GM18858 (cell line): ENCODE measurements around the gene CFAP20DC.
"Not testable (repeated sequence)": the region's sequence is repeated elsewhere in the genome, so short reads cannot be mapped to it uniquely, and the experiment has no call there.

Experiments
- ATAC-seq: cut with Tn5 transposase; IDR thresholded peaks from one replicate; pipeline ENCODE4 v1.9.1; 2021; ENCODE audit not compliant: unreplicated experiment

CFAP20DC gene

GRCh38 chr3:58967866-58968265 lies 82.0 kb downstream of the CFAP20DC start:
- ATAC-seq, result not testable (repeated sequence)

DNA sequence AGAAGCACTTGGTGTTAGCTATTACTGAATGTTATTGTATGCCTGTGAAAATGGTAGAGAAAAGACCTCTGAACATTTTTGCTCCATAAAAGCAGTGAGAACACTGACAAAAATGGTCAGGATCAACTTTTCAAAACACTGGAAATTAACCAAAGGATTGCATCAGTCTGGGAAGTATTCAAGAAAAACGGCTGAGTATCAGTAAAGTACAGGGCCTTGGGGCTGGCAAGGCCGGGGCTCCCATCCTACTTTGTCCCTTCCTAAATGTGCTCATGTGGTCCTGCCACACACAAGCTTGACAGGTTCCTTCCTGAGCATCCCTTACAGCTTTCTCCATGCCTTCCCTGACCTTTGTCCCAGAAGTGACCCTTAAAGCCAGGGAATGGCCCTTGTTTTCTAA lies 84.0 kb downstream of the CFAP20DC start:
- no peak for ATAC-seq

DNA sequence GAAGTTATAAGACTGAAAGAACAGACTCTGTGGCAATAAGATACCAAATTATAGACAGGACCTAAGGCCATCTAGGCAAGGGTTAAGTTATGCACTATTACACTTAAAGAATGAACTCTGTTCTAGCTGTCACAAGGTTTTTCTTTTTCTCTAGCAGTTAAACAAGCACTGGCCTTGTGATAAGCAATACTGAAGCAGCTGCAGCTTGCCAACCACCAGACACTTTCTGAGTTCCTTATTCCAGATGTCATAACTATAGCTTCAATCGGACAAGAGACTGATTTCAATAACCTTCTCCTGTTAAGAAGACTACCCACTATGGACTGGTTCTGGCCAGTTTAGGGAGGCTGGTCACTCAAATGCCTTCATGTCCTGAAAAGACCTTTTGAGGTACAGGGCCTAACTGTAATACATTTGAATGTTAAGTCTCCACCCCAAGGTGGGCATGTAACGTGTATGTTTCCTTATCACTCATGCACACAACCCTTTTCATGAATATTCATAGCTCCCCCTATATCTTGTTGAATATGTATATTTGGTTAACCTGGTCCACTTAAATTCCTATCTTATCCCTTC lies 85.8 kb downstream of the CFAP20DC start:
- ATAC-seq, result no peak

- ATAC-seq, result no peak
Measured at GRCh38 chr3:58962816-58963215, 87.0 kb downstream of the CFAP20DC start.

- ATAC-seq, result no peak
Measured at GRCh38 chr3:58962040-58962651, 87.7 kb downstream of the CFAP20DC start.

- ATAC-seq, result no peak
Measured at GRCh38 chr3:58955308-58955707, 94.5 kb downstream of the CFAP20DC start.

GRCh38 chr3:58953288-58953687 lies 96.5 kb downstream of the CFAP20DC start:
- ATAC-seq, result no peak

DNA sequence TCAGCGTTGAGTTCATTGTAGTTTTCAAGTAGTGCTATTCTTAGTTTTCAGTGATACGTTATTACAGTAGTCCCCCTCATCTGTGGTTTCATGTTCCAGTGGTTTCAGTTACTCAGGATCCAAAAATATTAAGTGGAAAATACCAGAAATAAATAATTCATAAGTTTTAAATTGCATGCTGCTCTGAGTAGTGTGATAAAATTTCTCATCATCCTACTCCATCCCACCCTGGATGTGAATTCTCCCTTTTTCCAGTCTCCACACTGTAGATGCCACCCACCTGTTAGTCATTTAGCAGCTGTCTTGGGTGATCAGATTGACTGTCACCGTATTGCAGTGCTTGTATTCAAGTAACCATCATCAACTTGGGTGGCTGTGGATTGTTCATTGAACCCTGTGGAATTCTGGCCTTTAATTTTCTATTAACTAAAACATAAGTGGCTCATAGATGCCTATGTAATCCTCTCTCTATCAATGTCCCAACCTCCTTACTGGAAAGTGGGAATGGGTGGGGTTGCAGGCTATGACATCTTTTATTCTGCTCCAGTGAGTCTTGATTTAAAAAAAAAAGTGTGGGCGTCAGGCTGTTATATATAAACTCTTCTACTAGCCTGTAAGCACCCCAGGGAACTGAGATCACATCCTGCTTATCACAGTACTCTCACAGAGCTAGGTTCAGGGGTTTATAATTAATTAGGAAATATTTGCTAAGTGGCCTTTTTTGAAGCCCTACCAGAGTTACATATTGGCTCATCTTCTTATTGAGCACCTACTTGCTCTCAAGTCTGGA lies 97.5 kb downstream of the CFAP20DC start:
- no peak for ATAC-seq

DNA sequence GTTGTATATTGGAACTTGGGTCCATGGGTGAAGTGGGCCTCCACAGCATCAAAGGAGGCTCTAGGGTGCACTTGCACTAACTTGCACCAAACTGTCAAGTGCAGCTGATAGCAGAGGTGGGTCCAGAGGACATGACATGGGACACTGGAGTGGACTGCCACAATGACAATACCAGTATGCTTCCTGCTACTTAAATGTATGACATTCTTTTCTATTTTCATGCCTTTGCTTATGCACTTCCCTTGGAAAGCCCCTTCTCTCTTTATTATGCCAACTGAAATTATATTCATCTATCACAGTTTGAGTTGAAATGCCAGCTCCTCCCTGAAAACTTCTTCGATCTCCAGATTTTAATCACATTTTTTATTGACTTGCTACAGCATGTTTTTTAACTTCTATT lies 101.8 kb downstream of the CFAP20DC start:
- no peak for ATAC-seq

GRCh38 chr3:58946875-58947274 lies 103.0 kb downstream of the CFAP20DC start:
- ATAC-seq, result no peak

DNA sequence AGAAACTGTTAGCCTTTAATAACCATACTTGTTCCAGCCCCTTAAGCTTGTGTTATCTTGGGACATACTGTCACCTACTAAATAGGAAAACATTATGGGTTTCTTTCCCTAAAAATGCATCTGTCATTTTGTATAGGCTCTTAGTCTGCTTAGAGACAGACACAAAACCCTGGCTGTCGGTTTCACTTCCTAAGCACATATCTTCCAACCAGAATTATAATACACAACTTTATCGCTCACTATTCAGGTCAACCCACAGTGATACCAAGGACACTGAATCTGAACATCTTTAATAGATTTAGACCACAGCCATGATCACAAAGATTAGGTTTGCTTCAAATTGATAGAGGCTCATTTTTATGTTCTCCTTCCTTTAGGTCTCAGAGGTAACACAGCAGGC lies 111.8 kb downstream of the CFAP20DC start:
- no peak for ATAC-seq

- no peak for ATAC-seq
Measured at GRCh38 chr3:58924578-58924977, 125.2 kb downstream of the CFAP20DC start.

- ATAC-seq, result no peak
Measured at GRCh38 chr3:58900386-58900785, 149.4 kb downstream of the CFAP20DC start.

GRCh38 chr3:58899953-58900298 lies 149.9 kb downstream of the CFAP20DC start:
- ATAC-seq, result peak; percentile 19

DNA sequence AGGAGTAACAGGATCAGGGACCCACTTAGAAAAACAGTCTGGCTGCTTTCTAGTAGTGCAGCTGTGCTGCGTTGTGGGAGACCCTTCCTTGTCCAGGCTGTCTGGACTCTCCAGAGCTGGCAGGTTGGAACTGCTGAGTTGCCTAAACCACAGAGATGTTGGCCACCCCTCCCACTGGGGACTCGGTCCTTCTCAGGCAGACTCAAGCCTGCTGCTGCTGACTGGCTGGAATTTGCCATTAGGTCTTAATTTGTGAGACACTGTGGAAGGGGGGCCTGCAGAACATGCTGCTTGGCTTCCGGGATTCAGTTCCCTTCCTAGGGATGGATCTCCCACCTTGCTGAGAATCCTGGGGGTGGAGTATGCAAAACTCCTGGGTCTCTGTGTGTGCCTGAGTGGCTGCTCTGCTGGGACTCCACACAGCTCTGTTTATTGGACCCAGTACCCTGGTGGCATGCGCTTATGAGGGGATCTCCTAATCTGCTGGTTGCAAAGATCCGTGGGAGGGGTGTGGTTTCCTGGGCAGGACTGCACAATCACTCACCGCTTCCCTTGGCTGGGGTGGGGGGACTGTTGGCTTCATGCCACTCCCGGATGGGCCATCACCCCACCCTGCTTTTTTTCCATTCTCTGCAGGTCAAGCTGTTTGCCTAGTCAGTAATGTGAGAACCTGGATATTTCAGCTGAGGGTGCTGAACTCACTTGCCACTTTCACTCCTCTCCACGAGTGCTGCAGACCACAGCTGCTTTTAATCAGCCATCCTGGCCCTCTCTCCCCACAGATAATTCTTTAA lies 150.5 kb downstream of the CFAP20DC start:
- ATAC-seq, result peak; percentile 76

GRCh38 chr3:58898513-58898912 lies 151.3 kb downstream of the CFAP20DC start:
- ATAC-seq, result no peak

GRCh38 chr3:58897646-58898045 lies 152.2 kb downstream of the CFAP20DC start:
- ATAC-seq, result no peak

- not testable (repeated sequence) for ATAC-seq
Measured at GRCh38 chr3:58895678-58896077, 154.1 kb downstream of the CFAP20DC start.

DNA sequence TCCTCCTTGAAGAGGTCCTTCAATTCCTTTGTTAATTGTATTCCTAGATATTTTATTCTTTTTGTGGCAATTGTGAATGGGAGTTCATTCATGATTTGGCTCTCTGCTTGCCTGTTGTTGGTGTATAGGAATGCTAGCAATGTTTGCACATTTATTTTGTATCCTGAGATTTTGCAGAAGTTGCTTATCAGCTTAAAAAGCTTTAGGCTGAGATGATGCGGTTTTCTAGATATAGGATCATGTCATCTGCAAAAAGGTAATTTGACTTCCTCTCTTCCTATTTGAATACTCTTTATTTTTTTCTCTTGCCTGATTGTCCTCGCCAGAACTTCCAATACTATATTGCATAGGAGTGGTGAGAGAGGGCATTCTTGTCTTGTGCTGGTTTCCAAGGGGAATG lies 157.3 kb downstream of the CFAP20DC start:
- not testable (repeated sequence) for ATAC-seq

GRCh38 chr3:58888087-58888486 lies 161.7 kb downstream of the CFAP20DC start:
- no peak for ATAC-seq

GRCh38 chr3:58884453-58884852 lies 165.4 kb downstream of the CFAP20DC start:
- no peak for ATAC-seq

DNA sequence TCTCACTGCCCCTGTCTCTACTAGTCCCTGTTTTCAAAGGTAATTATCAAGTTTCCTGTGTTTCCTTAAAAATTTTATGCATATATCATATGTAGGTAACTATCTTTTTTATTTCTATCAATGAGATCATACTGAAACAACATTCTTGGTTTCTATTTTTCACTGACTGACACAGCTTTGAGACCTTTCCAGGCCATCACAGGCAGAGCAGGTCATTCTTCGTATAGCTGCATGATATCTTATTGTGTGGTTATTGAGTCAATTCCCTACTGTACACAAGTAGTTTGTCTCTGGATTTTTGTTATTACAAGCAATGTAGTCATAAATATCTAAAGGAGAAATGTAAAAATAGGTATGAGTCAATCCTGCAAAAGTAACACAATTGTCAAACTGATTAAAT lies 169.6 kb downstream of the CFAP20DC start:
- ATAC-seq, result no peak
